PC-3 (cell line): ENCODE measurements around the gene FAR1.

Source experiments
- CTCF ChIP-seq: fragments of 300-600 bp; sonication (generic); conservative IDR thresholded peaks from 2 replicates; pipeline ENCODE4 v1.5.1; 2017; ENCODE audit warnings: antibody characterized with exemption, low read depth, mild to moderate bottlenecking, low read length
- EZH2 ChIP-seq: fragments of 300-600 bp; sonication (generic); IDR thresholded peaks from one replicate; pipeline ENCODE4 v1.6.1; 2017; ENCODE audit warnings: antibody characterized with exemption, mild to moderate bottlenecking, low read length; ENCODE audit not compliant: unreplicated experiment
- EZH2phosphoT487 ChIP-seq: fragments of 300-600 bp; sonication (generic); IDR thresholded peaks from 2 replicates; pipeline ENCODE4 v1.6.1; 2018; ENCODE audit warnings: mild to moderate bottlenecking, antibody characterized with exemption, low read length, borderline replicate concordance

GRCh38 chr11:13686776-13687175 lies 18.3 kb downstream of the FAR1 start:
- TF ChIP-seq CTCF, result no peak
- TF ChIP-seq EZH2, result no peak
- no peak for TF ChIP-seq EZH2phosphoT487
